SKM-1 (cell line): ENCODE measurements around the gene NSD2.
"Not testable (repeated sequence)": the region's sequence is repeated elsewhere in the genome, so short reads cannot be mapped to it uniquely, and the experiment has no call there.

Experiments used
- DNase-seq: peaks from one replicate; lab custom pipeline; 2025; ENCODE audit not compliant: unreplicated experiment; lab: John Stamatoyannopoulos, UW

NSD2 gene

GRCh38 chr4:1983053-1983845 is 112.1 kb downstream of the NSD2 start:
- DNase-seq, result no peak

GRCh38 chr4:1983846-1984405 is 112.7 kb downstream of the NSD2 start:
- DNase-seq, result no peak

GRCh38 chr4:1984406-1985191 is 113.4 kb downstream of the NSD2 start:
- DNase-seq, result no peak

- no peak for DNase-seq
Observed at GRCh38 chr4:1985294-1985693, 114.1 kb downstream of the NSD2 start.

- DNase-seq, result no peak
Observed at GRCh38 chr4:1985780-1986577, 114.8 kb downstream of the NSD2 start.

- no peak for DNase-seq
Observed at GRCh38 chr4:1986578-1987210, 115.5 kb downstream of the NSD2 start.

GRCh38 chr4:1987296-1987695 is 116.1 kb downstream of the NSD2 start:
- DNase-seq, result no peak

- no peak for DNase-seq
Observed at GRCh38 chr4:1987721-1988326, 116.6 kb downstream of the NSD2 start.

DNA sequence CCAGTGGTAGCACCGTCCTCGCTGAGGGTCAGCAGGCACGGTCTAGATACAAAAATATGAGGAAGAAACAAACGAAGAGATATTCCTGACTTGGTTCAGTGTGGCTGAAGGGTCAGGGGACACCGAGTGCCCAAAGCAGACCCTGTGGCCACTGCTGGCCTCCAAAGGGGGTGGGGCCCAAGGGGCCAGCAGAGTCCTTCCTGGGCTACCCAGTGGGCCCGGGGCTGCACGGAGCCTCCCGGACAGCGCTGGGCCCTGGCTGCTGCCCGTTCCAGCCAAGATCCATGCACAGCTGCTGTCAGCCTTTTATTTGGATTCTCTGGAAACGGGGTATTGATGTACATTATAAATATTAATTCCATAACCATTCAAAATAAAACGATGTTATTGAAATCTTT is 117.1 kb downstream of the NSD2 start:
- DNase-seq, result no peak

DNA sequence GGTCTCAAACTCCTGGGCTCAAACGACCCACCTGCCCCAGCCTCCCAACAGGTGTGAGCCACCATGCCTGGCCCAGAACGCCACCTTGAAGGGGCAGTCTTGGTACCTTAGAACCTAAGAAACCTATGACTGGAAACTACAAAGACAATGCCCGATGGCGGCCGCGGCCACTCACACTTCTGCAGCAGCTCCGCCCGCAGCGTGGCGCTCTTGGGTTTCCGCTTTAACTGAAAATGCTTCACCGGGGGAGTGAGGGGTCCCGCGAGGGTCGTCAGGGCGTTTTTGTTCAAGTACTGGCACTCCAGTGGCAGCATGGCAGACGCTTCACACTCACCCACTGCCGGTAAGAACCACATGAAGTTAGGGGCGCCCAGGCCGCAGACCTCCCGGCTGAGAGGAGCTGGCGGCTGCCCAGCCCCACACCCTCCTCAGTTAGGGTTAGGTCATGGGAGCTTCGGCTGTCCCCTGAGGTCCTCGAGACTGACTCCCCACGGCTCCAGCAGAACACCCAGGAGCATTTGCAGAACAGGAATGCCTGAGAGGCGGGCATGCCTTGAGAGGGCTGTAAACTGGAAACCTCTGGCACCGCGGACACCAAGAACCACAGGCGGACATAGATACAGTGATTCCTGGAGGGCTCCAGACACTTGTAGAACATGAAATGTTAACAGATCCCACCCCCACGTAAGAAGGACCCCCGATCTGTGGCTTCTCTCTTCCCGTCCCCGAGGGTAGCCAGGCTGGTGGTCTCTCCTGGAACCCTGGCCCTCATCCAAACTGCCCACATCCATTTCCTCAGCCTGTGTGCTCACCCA is 118.5 kb downstream of the NSD2 start:
- no peak for DNase-seq

- DNase-seq, result no peak
Observed at GRCh38 chr4:1990348-1990645, 119.1 kb downstream of the NSD2 start.

DNA sequence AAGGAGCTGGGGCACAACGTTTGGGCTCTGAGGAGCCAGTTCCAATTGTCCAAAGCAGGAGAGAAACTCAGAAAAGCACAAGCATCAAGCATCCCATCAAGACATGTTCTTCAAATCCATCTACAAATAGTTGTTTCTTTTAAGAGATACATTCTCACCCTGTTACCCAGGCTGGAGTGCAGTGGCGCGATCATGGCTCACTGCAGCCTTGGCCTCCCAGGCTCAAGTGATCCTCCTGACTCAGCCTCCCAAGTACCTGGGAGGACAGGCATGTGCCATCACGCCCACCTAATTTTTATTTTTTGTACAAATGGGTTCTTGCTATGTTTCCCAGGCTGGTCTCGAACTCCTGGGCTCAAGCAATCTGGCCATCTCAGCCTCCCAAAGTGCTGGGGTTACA is 119.5 kb downstream of the NSD2 start:
- DNase-seq, result no peak

DNA sequence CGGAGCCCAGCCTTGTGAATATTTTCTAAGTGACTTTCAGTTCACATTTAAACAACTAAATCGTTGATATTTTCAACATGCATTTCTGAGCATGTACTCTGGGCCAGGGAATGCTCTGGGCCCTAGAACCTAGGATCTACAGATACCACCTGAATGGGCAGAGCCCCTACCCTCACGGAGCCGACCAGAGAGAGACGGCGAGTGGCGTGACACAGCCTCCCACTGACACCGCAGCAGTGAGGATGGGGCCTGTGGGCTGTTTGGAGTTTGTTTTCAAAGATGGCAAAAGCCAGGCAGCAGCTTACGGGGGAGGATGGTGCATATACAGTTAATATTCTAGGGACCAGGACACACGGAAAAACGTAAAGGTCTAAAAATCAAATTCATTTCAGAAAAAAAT is 119.9 kb downstream of the NSD2 start:
- no peak for DNase-seq

DNA sequence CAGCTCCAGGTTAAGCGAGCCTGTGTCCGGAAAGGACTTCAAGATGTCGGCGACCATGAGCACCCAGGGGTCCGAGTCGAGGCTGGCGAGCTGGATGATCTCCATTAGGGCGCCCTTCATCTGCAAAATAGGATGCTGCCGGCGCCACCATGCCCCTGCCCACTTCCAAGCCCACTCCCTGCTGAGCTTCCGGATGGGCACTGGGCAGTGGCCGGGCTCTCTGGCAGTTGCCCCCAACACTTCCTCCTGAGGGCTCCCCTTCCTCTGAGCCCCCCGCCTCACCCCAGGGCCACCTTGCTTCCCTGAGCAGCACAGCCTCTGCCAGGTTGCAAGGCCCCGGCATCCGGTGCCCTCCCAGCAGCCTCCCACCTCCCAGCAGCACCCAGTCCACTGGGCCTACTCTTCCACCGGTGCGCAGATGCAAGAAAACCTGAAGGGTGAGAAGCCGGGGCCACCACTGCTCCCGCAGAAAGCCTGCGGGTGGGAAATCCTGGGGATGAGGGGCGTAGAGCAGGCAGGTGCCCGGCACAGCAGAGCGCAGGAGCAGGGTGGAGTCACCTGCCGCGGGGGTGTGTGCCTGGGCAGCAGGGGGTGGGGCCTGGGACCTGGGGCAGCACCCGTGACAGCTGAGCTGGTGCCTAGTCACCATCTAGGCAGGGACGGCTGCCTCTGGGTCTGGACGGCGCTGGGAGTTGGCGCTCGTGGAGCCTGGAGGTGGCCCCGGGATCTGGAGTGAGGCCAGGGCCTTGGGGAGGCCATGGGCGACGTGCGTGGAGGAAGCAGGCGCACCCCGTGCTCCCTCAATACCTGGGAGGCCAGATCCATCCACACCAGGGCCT is 120.6 kb downstream of the NSD2 start:
- no peak for DNase-seq

GRCh38 chr4:1992468-1993168 is 121.4 kb downstream of the NSD2 start:
- no peak for DNase-seq

DNA sequence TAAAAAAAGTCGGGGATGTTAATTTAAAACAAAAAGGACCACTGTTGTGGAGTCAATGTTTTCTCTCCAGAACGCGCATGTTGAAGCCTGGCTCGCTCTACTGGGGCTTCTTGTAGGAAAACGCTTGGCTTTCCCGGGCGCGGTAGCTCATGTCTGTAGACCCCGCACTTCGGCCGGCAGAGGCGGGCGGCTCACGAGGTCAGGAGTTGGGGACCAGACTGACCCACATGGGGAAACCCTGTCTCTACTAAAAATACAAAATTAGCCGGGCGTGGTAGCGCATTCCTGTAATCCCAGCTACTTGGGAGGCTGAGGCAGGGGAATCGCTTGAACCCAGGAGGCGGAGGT is 122.0 kb downstream of the NSD2 start:
- no peak for DNase-seq

GRCh38 chr4:1993718-1994516 is 122.7 kb downstream of the NSD2 start:
- not testable (repeated sequence) for DNase-seq

DNA sequence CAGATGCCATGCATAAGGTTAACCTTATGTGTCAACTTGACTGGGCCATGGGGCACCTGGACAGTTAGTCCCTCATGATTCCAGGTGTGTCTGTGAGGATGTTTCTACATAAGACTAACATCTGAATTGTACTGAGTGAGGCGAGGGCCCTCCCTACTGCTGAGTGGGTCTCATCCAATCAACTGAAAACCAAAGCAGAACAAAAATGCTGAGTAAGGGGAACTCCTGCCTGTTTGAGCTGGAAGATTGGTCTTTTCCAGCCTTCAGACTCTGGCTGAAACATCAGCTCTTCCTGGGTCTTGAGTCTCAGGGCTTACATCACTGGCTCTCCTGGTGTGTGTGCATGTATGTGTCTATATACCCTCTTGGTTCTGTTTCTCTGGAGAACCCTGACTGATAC is 123.7 kb downstream of the NSD2 start:
- no peak for DNase-seq
